ENCODE results near the gene CTXN3. TPM values are rescaled to one million over a fixed set of nuclear protein-coding genes. Genes with fewer than 3 reads are reported as not detected.

The CTXN3 gene
- total and polyA plus RNA-seq, 3 donors from 2014 or later = 0.24 to 0.26 TPM; not detected in 1

GRCh38 chr5:127694518-127695171, 45.8 kb downstream of the CTXN3 start:
- H3K4me3 ChIP-seq = no peak overlapping the region

GRCh38 chr5:127695346-127695745, 46.5 kb downstream of the CTXN3 start:
- H3K27me3 ChIP-seq = no peaks in the 10 kb centered on the region
- intact Hi-C loops (cut with DNase I; ENCODE audit: low total_unique reads) = no loop called here
- H3K9me3 ChIP-seq = no peaks in the 10 kb centered on the region
- TF ChIP-seq CTCF (IDR thresholded peaks at IDR 0.05) (no peak), POLR2A (IDR thresholded peaks at IDR 0.05) (no peak)
- no peak overlapping the region for H3K27ac ChIP-seq
- no peak for DNase-seq
- H3K36me3 ChIP-seq (ENCODE audit: low read depth, missing control alignments) = no peaks in the 10 kb centered on the region
- no peaks in the 10 kb centered on the region for H3K4me1 ChIP-seq
- H3K4me3 ChIP-seq = no peak overlapping the region

More at GRCh38 chr5:127694518-127695171, 45.8 kb downstream of the CTXN3 start:
- TF ChIP-seq POLR2A (IDR thresholded peaks at IDR 0.05) (no peak), CTCF (IDR thresholded peaks at IDR 0.05) (no peak)
- intact Hi-C loops (cut with DNase I; ENCODE audit: low total_unique reads) = no loop called here
- 84 to 91% methylated on average over 1 of the region's 1 CpG for WGBS, 2 donors
- H3K36me3 ChIP-seq (ENCODE audit: low read depth, missing control alignments) = no peaks in the 10 kb centered on the region
- H3K27me3 ChIP-seq = no peaks in the 10 kb centered on the region
- H3K27ac ChIP-seq = no peak overlapping the region
- DNase-seq = no peak
- H3K9me3 ChIP-seq = no peaks in the 10 kb centered on the region
- no peaks in the 10 kb centered on the region for H3K4me1 ChIP-seq

- intact Hi-C loops (cut with DNase I; ENCODE audit: low total_unique reads) = no loop called here
- H3K9me3 ChIP-seq = no peaks in the 10 kb centered on the region
- 78 to 80% methylated on average over 6 of the region's 6 CpGs for WGBS, 2 donors
- DNase-seq = no peak
- H3K27me3 ChIP-seq = no peaks in the 10 kb centered on the region
- no peaks in the 10 kb centered on the region for H3K36me3 ChIP-seq (ENCODE audit: low read depth, missing control alignments)
- H3K4me1 ChIP-seq = no peaks in the 10 kb centered on the region
- TF ChIP-seq CTCF (IDR thresholded peaks at IDR 0.05) (no peak), POLR2A (IDR thresholded peaks at IDR 0.05) (no peak)
- no peak overlapping the region for H3K27ac ChIP-seq
- H3K4me3 ChIP-seq = no peak overlapping the region
Measured at GRCh38 chr5:127696683-127697082, 47.8 kb downstream of the CTXN3 start.

GRCh38 chr5:127697894-127698600, 49.2 kb downstream of the CTXN3 start:
- WGBS, 2 donors = 47 to 57% methylated on average over 2 of the region's 2 CpGs
- Histone ChIP-seq H3K4me1 (no peaks in the 10 kb centered on the region), H3K4me3 (no peak overlapping the region), H3K27ac (no peak overlapping the region), H3K36me3 (ENCODE audit: low read depth, missing control alignments) (no peaks in the 10 kb centered on the region), H3K9me3 (no peaks in the 10 kb centered on the region), H3K27me3 (no peaks in the 10 kb centered on the region)
- TF ChIP-seq CTCF (IDR thresholded peaks at IDR 0.05) (no peak), POLR2A (IDR thresholded peaks at IDR 0.05) (no peak)
- no peak for DNase-seq
- intact Hi-C loops (cut with DNase I; ENCODE audit: low total_unique reads) = no loop called here
